Parathyroid adenoma (tissue), 2 donors: ENCODE data around the gene PGA3.

ENCODE experiments used
- H2AFZ ChIP-seq: fragments of 300-600 bp; sonication (generic); one replicate; pipeline ENCODE4 v1.7.0; 2017; ENCODE audit warnings: antibody characterized with exemption, mild to moderate bottlenecking
- H3K27ac ChIP-seq: fragments of 300-600 bp; sonication (generic); one replicate; pipeline ENCODE4 v1.7.0; 2017
- H3K27me3 ChIP-seq: fragments of 300-600 bp; sonication (generic); one replicate; pipeline ENCODE4 v1.7.0; 2017; ENCODE audit warnings: low read length; ENCODE audit not compliant: control insufficient read depth, insufficient read depth
- H3K36me3 ChIP-seq: fragments of 300-600 bp; sonication (generic); one replicate; pipeline ENCODE4 v1.7.0; 2017; ENCODE audit warnings: low read length; ENCODE audit not compliant: control insufficient read depth, insufficient read depth
- H3K4me1 ChIP-seq: fragments of 300-600 bp; sonication (generic); one replicate; pipeline ENCODE4 v1.7.0; 2017; ENCODE audit warnings: control low read depth
- H3K4me2 ChIP-seq: fragments of 300-600 bp; sonication (generic); one replicate; pipeline ENCODE4 v1.7.0; 2017; ENCODE audit warnings: low read length
- H3K4me3 ChIP-seq: fragments of 300-600 bp; sonication (generic); one replicate; pipeline ENCODE4 v1.7.0; 2017; ENCODE audit warnings: low read depth, low read length
- H3K79me2 ChIP-seq: fragments of 300-600 bp; sonication (generic); one replicate; pipeline ENCODE4 v1.7.0; 2017; ENCODE audit warnings: control low read depth
- H3K9ac ChIP-seq: fragments of 300-600 bp; sonication (generic); one replicate; pipeline ENCODE4 v1.7.0; 2017; ENCODE audit warnings: mild to moderate bottlenecking
- H3K9me3 ChIP-seq: fragments of 300-600 bp; sonication (generic); one replicate; pipeline ENCODE4 v1.7.0; 2017; ENCODE audit warnings: low read length; ENCODE audit not compliant: control insufficient read depth
- CTCF ChIP-seq: fragments of 300-600 bp; sonication (generic); IDR thresholded peaks from one replicate; pipeline ENCODE4 v1.7.0; 2017; ENCODE audit warnings: antibody characterized with exemption, mild to moderate bottlenecking
- donor health status: primary hyperparathyroidism.

The PGA3 gene

GRCh38 chr11:61157743-61158142 lies 45.6 kb upstream of the PGA3 start:
- Histone ChIP-seq H3K9ac (no peak overlapping the region), H3K27ac (no peak overlapping the region), H3K4me2 (no peak overlapping the region), H3K4me3 (no peak overlapping the region), H3K4me1 (peaks cover 7% of the 10 kb centered on the region), H3K79me2 (peaks cover 10% of the 10 kb centered on the region), H2AFZ (no peak overlapping the region), H3K27me3 (no peaks in the 10 kb centered on the region), H3K36me3 (no peaks in the 10 kb centered on the region), H3K9me3 (no peaks in the 10 kb centered on the region)
- no peak for TF ChIP-seq CTCF

- Histone ChIP-seq H3K9me3 (no peaks in the 10 kb centered on the region), H3K27ac (peak overlapping the region; percentile 53), H3K4me1 (peaks cover 7% of the 10 kb centered on the region), H2AFZ (no peak overlapping the region), H3K27me3 (no peaks in the 10 kb centered on the region), H3K4me2 (peak overlapping the region; percentile 26), H3K79me2 (peaks cover 10% of the 10 kb centered on the region), H3K36me3 (no peaks in the 10 kb centered on the region), H3K4me3 (no peak overlapping the region), H3K9ac (no peak overlapping the region)
- TF ChIP-seq CTCF: no peak
Observed at GRCh38 chr11:61158691-61159381, 44.5 kb upstream of the PGA3 start.

GRCh38 chr11:61160487-61161189 lies 42.7 kb upstream of the PGA3 start:
- Histone ChIP-seq H3K4me3 (peak overlapping the region; percentile 66), H3K9me3 (no peaks in the 10 kb centered on the region), H3K4me1 (peaks cover 7% of the 10 kb centered on the region), H3K27me3 (no peaks in the 10 kb centered on the region), H3K79me2 (peaks cover 8% of the 10 kb centered on the region), H3K36me3 (no peaks in the 10 kb centered on the region), H3K4me2 (peak overlapping the region; percentile 89), H2AFZ (peak overlapping the region; percentile 86), H3K9ac (no peak overlapping the region), H3K27ac (peak overlapping the region; percentile 93)
- no peak for TF ChIP-seq CTCF

- no peaks in the 10 kb centered on the region for H3K27me3 ChIP-seq
Observed at GRCh38 chr11:61161190-61162091, 41.9 kb upstream of the PGA3 start, which contains the start of gene VPS37C. TSS of gene VPS37C (minus strand) at chr11:61161426. CDS start at chr11:61138829, 22,597 bp downstream.

More at GRCh38 chr11:61161190-61162091, 41.9 kb upstream of the PGA3 start, which contains the start of gene VPS37C:
- Histone ChIP-seq H3K79me2 (peaks cover 8% of the 10 kb centered on the region), H3K27ac (peak within 1 kb of the TSS; percentile 93), H3K4me3 (peak within 1 kb of the TSS; percentile 66), H2AFZ (peak within 1 kb of the TSS; percentile 86), H3K36me3 (no peaks in the 10 kb centered on the region), H3K4me1 (peaks cover 7% of the 10 kb centered on the region), H3K9ac (no peak within 1 kb of the TSS), H3K9me3 (no peaks in the 10 kb centered on the region), H3K4me2 (peak within 1 kb of the TSS; percentile 89)
- peak; percentile 20 for TF ChIP-seq CTCF
